Ovary (tissue), 9 donors: ENCODE measurements around the gene SEMA4B. TPM values are rescaled to one million over a fixed set of nuclear protein-coding genes. Genes with fewer than 3 reads are reported as not detected.

Source experiments
- DNase-seq, 5 donors: peaks; one replicate each; pipeline ENCODE4 v3.0.0-alpha.2; 2019 to 2020
- H3K27ac ChIP-seq, 2 donors: fragments of 200-600 bp; one replicate each; pipeline versions ENCODE4 v1.5.1 to v1.8.0; 2019 to 2022
- H3K27me3 ChIP-seq: fragments of 200-600 bp; one replicate; pipeline ENCODE4 v1.8.0; 2022
- H3K36me3 ChIP-seq: fragments of 200-600 bp; sonication (generic); one replicate; pipeline ENCODE4 v1.5.1; 2019
- H3K4me1 ChIP-seq: one replicate; pipeline ENCODE4 v1.8.1; 2013; ENCODE audit warnings: mild to moderate bottlenecking, moderate library complexity; ENCODE audit not compliant: insufficient read depth
- H3K4me3 ChIP-seq: fragments of 200-600 bp; sonication (generic); one replicate; pipeline ENCODE4 v1.5.1; 2017
- H3K9me3 ChIP-seq, 2 donors: fragments of 200-600 bp in 1 of 2; sonication (generic) in 1 of 2; one replicate each; pipeline versions ENCODE4 v1.5.1 to v1.8.1; 2013 to 2019; ENCODE audit warnings: mild to moderate bottlenecking in 1 of 2, moderate library complexity in 1 of 2
- EP300 ChIP-seq: sonication (generic); formaldehyde crosslinking; IDR thresholded peaks from one replicate; pipeline ENCODE4 v1.6.1; 2017; ENCODE audit warnings: antibody characterized with exemption
- POLR2A ChIP-seq: fragments of 450-650 bp; IDR thresholded peaks from one replicate; pipeline ENCODE4 v1.6.1; 2017; ENCODE audit warnings: antibody characterized with exemption, mild to moderate bottlenecking, moderate library complexity
- WGBS, 3 donors: extraction: QIAGEN DNeasy Blood & Tissue Kit in 1 of 3; methylation state at CpG; one replicate each; pipeline versions ENCODE4 v1.1.5 to v1.1.7; 2013 to 2017; 5-methylcytosine and 5-hydroxymethylcytosine counted together
- intact Hi-C, 4 donors: fragments of 100-400 bp; cut with DNase I; formaldehyde crosslinking; loops; one replicate each; pipeline versions ENCODE4 v1.11.0 to v1.15.1; 2022 to 2023
- polyA plus RNA-seq, 2 donors: library from polyadenylated mRNA; stranded (reverse); fragments of 200-250 nt in 1 of 2; fragments of 350-450 nt in 1 of 2; fragmentation: Illumina TruSeq in 1 of 2; extraction: RNeasy Lipid Tissue Mini Kit (QIAGEN cat#74804) in 1 of 2; gene quantifications; one replicate each; pipeline ENCODE4 v1.2.3, GENCODE V29; 2013 to 2014
- total RNA-seq, 7 donors: library from RNA; depleted of rRNA in 2 of 7; stranded (reverse); fragments of >200 nt in 2 of 7; fragmentation: NEBNext Ultra II Directional in 3 of 7; extraction: Animal tissue kit (Norgen Biotek cat#: 25700) in 3 of 7; gene quantifications; one replicate each; pipeline versions ENCODE4 v1.1.0 to v1.2.4, GENCODE V29; 2016 to 2023
- TF ChIP-seq, protein P1 (sequence below), 3 donors: fragments of 450-650 bp in 2 of 3; fragments of 200-600 bp in 1 of 3; IDR thresholded peaks; one replicate each; pipeline versions ENCODE4 v1.5.1 to v1.8.0; 2016 to 2022; ENCODE audit warnings: antibody characterized with exemption in 3 of 3, mild to moderate bottlenecking in 1 of 3
- donor health status: DM: no; HTN: no; CAD: no; lungs with moderate emphysema.
- donor health status: DM: no; HTN: no; CAD: no.
- donor health status: Bipolar disorder and iron deficiency.
- donor health status: DM: yes; HTN: yes; CAD: no.
- donor health status: DM: no; HTN: no; CAD: no.
- donor health status: DM: yes; HTN: yes; CAD: no.

The SEMA4B gene
- total and polyA plus RNA-seq, 9 donors = 12.4 to 83.8 (median 33.2) TPM

DNA sequence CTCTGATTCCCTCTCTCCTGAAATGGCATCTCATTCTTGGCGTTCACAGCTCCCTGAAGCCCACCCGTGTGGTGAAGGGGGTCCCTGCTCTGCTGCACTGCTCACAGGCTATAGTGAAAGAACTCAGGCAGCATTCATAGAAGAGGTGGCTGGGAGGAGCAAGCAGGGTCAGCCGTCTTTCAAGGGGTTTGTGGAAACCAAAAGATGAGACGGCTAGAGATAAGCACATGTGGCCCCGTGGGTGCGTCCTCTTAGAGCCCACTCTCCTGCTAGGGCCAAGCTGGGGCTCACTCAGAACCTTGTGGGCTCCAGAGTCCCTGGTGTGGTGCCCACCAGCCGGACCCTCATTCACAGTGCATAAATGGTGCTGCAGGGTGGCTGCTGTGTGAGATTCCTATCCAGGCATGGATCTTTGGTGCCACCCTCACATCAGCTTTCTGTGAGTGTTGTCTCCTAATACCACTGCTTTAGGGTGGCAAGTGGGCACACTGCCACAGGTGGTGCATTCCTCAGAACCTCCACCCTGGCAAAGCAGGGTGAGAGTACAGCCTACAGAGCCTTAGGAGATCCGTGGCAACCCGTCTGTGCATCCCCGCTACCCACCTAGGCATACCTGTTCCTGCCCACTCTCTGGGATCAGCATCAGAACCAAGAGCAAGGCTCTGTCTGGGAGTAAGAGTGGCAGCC lies 11.2 kb upstream of the SEMA4B start:
- Histone ChIP-seq H3K9me3 (no peaks in the 10 kb centered on the region), H3K4me1 (peaks cover 19% of the 10 kb centered on the region), H3K4me3 (no peak overlapping the region), H3K27ac (no peak overlapping the region), H3K36me3 (no peaks in the 10 kb centered on the region), H3K27me3 (no peaks in the 10 kb centered on the region)
- TF ChIP-seq, protein P1, sequence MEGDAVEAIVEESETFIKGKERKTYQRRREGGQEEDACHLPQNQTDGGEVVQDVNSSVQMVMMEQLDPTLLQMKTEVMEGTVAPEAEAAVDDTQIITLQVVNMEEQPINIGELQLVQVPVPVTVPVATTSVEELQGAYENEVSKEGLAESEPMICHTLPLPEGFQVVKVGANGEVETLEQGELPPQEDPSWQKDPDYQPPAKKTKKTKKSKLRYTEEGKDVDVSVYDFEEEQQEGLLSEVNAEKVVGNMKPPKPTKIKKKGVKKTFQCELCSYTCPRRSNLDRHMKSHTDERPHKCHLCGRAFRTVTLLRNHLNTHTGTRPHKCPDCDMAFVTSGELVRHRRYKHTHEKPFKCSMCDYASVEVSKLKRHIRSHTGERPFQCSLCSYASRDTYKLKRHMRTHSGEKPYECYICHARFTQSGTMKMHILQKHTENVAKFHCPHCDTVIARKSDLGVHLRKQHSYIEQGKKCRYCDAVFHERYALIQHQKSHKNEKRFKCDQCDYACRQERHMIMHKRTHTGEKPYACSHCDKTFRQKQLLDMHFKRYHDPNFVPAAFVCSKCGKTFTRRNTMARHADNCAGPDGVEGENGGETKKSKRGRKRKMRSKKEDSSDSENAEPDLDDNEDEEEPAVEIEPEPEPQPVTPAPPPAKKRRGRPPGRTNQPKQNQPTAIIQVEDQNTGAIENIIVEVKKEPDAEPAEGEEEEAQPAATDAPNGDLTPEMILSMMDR (IDR thresholded peaks at IDR 0.05) = no peak
- TF ChIP-seq EP300 (no peak), POLR2A (no peak)
- WGBS, 3 donors = 88 to 90% (median 89%) methylated on average over 10 of the region's 10 CpGs
- DNase-seq = no peak
- intact Hi-C loops = no loop called here

DNA sequence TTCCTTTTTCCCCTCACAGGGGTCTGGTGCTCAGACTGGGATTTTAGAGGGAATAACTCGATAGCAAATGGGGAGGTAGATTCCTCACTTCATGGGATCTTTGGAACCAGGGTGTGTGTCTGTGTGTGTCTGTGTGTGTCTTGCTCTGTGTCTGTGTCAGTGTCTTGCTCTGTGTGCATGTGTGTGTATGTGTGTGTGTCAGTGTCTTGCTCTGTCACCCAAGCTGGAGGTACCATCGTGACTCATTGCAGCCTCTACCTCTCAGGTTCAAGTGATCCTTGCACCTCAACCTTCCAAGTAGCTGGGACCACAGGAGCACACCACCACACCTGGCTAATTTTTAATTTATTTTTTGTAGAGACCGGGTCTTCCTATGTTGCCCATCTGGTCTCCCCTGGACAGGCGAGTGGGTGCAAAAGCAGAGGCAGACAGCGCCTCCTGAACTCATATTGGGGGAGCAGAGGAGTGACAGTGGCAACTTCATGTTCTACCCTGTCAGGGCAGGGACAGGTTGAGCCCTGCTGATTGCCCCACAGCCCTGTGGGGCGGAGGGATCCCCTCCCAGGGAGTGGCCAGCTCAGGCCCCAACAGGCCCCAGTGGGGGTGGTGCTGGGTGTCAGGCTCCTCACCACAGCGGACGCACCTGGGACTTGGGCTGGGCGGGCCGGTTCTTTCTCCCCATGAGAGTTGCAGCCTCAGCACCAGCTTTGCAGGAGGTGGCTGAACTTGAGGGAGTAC lies 10.4 kb upstream of the SEMA4B start:
- 88 to 98% (median 93%) methylated on average over 6 to 10 of the region's 10 CpGs for WGBS, 3 donors
- peaks cover 19% of the 10 kb centered on the region for H3K4me1 ChIP-seq
- H3K4me3 ChIP-seq = no peak overlapping the region
- TF ChIP-seq, protein P1 (IDR thresholded peaks at IDR 0.05) = no peak
- TF ChIP-seq EP300 (no peak), POLR2A (no peak)
- no peak for DNase-seq
- intact Hi-C loops = no loop called here
- H3K27me3 ChIP-seq = no peaks in the 10 kb centered on the region
- peak overlapping the region in 1 of 2 donors; percentile 79 for H3K27ac ChIP-seq
- no peaks in the 10 kb centered on the region for H3K9me3 ChIP-seq
- no peaks in the 10 kb centered on the region for H3K36me3 ChIP-seq

DNA sequence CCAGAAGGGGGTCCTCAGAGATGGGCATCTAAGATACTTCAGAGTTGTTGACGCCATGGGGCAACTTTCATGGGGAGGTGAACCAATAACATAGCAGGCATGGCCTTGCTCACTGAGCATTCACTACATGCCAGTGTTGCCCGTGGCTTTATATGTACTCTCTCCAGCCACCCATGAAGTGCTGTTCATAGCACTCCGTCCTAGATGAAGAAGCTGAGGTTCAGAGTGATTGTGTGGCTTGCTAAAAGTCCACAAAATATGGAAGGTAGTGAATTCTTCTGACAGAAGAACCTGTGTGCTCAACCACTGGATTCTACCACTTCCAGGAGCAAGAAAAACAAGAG lies 9.8 kb upstream of the SEMA4B start:
- intact Hi-C loops = no loop called here
- TF ChIP-seq EP300 (no peak), POLR2A (no peak)
- TF ChIP-seq, protein P1 (IDR thresholded peaks at IDR 0.05) = no peak
- Histone ChIP-seq H3K4me1 (peaks cover 19% of the 10 kb centered on the region), H3K27me3 (no peaks in the 10 kb centered on the region), H3K4me3 (no peak overlapping the region), H3K27ac (peak overlapping the region in 1 of 2 donors; percentile 79), H3K36me3 (no peaks in the 10 kb centered on the region), H3K9me3 (no peaks in the 10 kb centered on the region)
- WGBS, 3 donors = 79 to 90% (median 86%) methylated on average over 3 of the region's 3 CpGs
- DNase-seq = no peak

DNA sequence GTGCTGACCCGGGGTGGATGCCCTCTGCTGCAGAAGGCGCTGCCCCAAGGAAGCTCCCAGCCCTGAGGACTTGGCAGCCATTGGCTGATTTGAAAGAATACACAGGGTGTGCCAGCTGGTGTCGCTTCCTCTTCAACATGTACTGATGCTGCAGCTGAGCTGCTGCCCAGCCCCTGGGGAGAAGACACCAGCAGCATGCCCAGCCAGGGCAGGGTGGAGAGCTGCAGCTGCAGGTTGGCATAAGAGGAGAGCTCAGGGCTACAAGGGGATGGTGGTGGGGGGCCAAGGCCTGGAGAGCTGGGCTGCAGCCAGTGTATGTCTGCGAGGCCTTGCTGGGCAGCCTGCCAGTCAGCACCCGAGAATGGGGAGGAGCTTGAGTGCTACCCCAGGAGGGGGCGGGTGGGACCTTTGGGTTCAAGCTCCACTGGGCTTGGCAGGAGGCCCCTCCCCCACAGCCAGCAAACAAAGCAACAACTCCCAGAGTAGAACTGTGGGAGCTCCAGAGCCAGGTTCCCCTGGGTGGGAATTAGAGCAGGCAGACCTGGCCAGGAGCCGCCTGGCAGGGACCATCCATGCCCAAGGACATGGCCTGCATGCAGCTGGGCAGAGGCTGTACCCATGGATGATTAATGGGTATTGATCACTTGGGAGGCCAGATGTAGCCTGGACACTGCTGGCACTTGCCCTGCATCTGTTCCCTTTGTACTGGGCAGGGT lies 9.2 kb upstream of the SEMA4B start:
- Histone ChIP-seq H3K36me3 (no peaks in the 10 kb centered on the region), H3K4me1 (peaks cover 19% of the 10 kb centered on the region), H3K4me3 (no peak overlapping the region), H3K27me3 (no peaks in the 10 kb centered on the region), H3K27ac (peak overlapping the region; percentile 36 to 79), H3K9me3 (no peaks in the 10 kb centered on the region)
- 15 to 36% (median 20%) methylated on average over 6 to 7 of the region's 7 CpGs for WGBS, 3 donors
- DNase-seq = peak; percentile 81 to 96 (median 89)
- intact Hi-C loops = no loop called here
- no peak for TF ChIP-seq POLR2A
- TF ChIP-seq, protein P1 (IDR thresholded peaks at IDR 0.05) = no peak
- no peak for TF ChIP-seq EP300
